ENCODE results near the gene CCNB2. TPM values are rescaled to one million over a fixed set of nuclear protein-coding genes. Genes with fewer than 3 reads are reported as not detected.

CCNB2 gene
- total and polyA plus RNA-seq, 2 donors (not counting 3 experiments of a cell fraction or from before 2014, with no cell fraction given): 55.9 to 65.2 TPM

- Histone ChIP-seq H4K20me1 (replicated peaks; ENCODE audit: control insufficient read depth, extremely low read depth, insufficient read depth, low read length) (no peaks in the 10 kb centered on the region), H3K9ac (replicated peaks; ENCODE audit: extremely low read depth, insufficient read depth, low read length) (no peak overlapping the region), H3K9me1 (replicated peaks; ENCODE audit: control insufficient read depth, extremely low read depth, insufficient read depth, low read length) (no peaks in the 10 kb centered on the region), H3K36me3 (ENCODE audit: control insufficient read depth in 2 of 2, extremely low read depth in 1 of 2, insufficient read depth in 2 of 2, low read length in 2 of 2) (peaks cover 8 to 27% of the 10 kb centered on the region in 2 experiments), H3K4me3 (replicated peaks in 1 of 3; ENCODE audit: insufficient read depth in 1 of 3, low read depth in 1 of 3, low read length in 3 of 3) (no peak overlapping the region), H3K9me3 (replicated peaks; ENCODE audit: control insufficient read depth, insufficient read depth, low read length) (no peaks in the 10 kb centered on the region), H3K27me3 (ENCODE audit: control insufficient read depth in 2 of 2, insufficient read depth in 2 of 2, low read length in 2 of 2) (no peaks in the 10 kb centered on the region), H3K4me1 (ENCODE audit: control insufficient read depth, extremely low read depth, insufficient read depth, low read length) (no peaks in the 10 kb centered on the region), H2AFZ (ENCODE audit: low read depth, low read length) (no peak overlapping the region), H3K27ac (ENCODE audit: insufficient read depth, low read depth, low read length) (no peak overlapping the region), H3K79me2 (ENCODE audit: control insufficient read depth, insufficient read depth, low read length) (peaks cover 16% of the 10 kb centered on the region), H3K4me2 (ENCODE audit: insufficient read depth, low read length) (no peak overlapping the region)
- intact Hi-C loops (cut with micrococcal nuclease) (no loop called here), dilution Hi-C loops (cut with MboI; ENCODE audit: extremely low pct_ligation_motif_present, low sequenced_read_pairs) (no loop called here)
- DNase-seq (ENCODE audit: low read depth, low spot score) (no peak), FAIRE-seq (no peak)
- TF ChIP-seq JUN (IDR thresholded peaks at IDR 0.05; ENCODE audit: borderline replicate concordance, insufficient read depth, insufficient read length, low read depth) (no peak), MYC (IDR thresholded peaks at IDR 0.05; ENCODE audit: low read depth, low read length) (no peak), FOS (IDR thresholded peaks at IDR 0.05; ENCODE audit: borderline replicate concordance, insufficient read depth, low read length) (no peak), POLR2AphosphoS5 (IDR thresholded peaks at IDR 0.05; ENCODE audit: insufficient read depth, low read depth, low read length) (no peak), POLR2A (IDR thresholded peaks at IDR 0.05; ENCODE audit: low read depth, low read length) (no peak), CTCF (IDR thresholded peaks at IDR 0.05; ENCODE audit: extremely low read depth in 1 of 2, insufficient read depth in 1 of 2, low read depth in 1 of 2, low read length in 2 of 2) (no peak)
- BruUV-seq (replicated peaks): no TSS peak
- ChIA-PET CTCF (no interaction called here), POLR2A (no interaction called here)
These were observed 10.1 kb downstream of the CCNB2 start for GRCh38 chr15:59115047-59115446.

GRCh38 chr15:59116141-59116540 lies 11.2 kb downstream of the CCNB2 start:
- H3K36me3 ChIP-seq (ENCODE audit: control insufficient read depth in 2 of 2, extremely low read depth in 1 of 2, insufficient read depth in 2 of 2, low read length in 2 of 2): peaks cover 8 to 29% of the 10 kb centered on the region in 2 experiments
- POLR2A ChIA-PET: no interaction called here
- H3K9me1 ChIP-seq (replicated peaks; ENCODE audit: control insufficient read depth, extremely low read depth, insufficient read depth, low read length): no peaks in the 10 kb centered on the region
- no TSS peak for BruUV-seq (replicated peaks)
- peaks cover 7% of the 10 kb centered on the region for H3K79me2 ChIP-seq (ENCODE audit: control insufficient read depth, insufficient read depth, low read length)
- no peak overlapping the region for H2AFZ ChIP-seq (ENCODE audit: low read depth, low read length)
- DNase-seq (ENCODE audit: low read depth, low spot score) (no peak), FAIRE-seq (no peak)
- CTCF ChIA-PET: interaction anchor here (0.7 to 1.4 kb wide), 3 partner anchors 16 to 377 kb away, joined by 4 read pairs; no protein-coding TSS in a partner anchor
- H3K9ac ChIP-seq (replicated peaks; ENCODE audit: extremely low read depth, insufficient read depth, low read length): no peak overlapping the region
- no peaks in the 10 kb centered on the region for H3K27me3 ChIP-seq (ENCODE audit: control insufficient read depth in 2 of 2, insufficient read depth in 2 of 2, low read length in 2 of 2)
- no peaks in the 10 kb centered on the region for H3K9me3 ChIP-seq (replicated peaks; ENCODE audit: control insufficient read depth, insufficient read depth, low read length)
- no peaks in the 10 kb centered on the region for H3K4me1 ChIP-seq (ENCODE audit: control insufficient read depth, extremely low read depth, insufficient read depth, low read length)
- H3K4me3 ChIP-seq (replicated peaks in 1 of 3; ENCODE audit: insufficient read depth in 1 of 3, low read depth in 1 of 3, low read length in 3 of 3): no peak overlapping the region
- no peak overlapping the region for H3K4me2 ChIP-seq (ENCODE audit: insufficient read depth, low read length)
- intact Hi-C loops (cut with micrococcal nuclease): no loop called here
- dilution Hi-C loops (cut with MboI; ENCODE audit: extremely low pct_ligation_motif_present, low sequenced_read_pairs): no loop called here
- H4K20me1 ChIP-seq (replicated peaks; ENCODE audit: control insufficient read depth, extremely low read depth, insufficient read depth, low read length): no peaks in the 10 kb centered on the region
- no peak for TF ChIP-seq FOS (IDR thresholded peaks at IDR 0.05; ENCODE audit: borderline replicate concordance, insufficient read depth, low read length)
- TF ChIP-seq MAX (IDR thresholded peaks at IDR 0.05; ENCODE audit: insufficient read depth, insufficient read length): no peak
- TF ChIP-seq JUN (IDR thresholded peaks at IDR 0.05; ENCODE audit: borderline replicate concordance, insufficient read depth, insufficient read length, low read depth): no peak
- H3K27ac ChIP-seq (ENCODE audit: insufficient read depth, low read depth, low read length): no peak overlapping the region

Data from endothelial cell of umbilical vein (primary cell).